SHP77 (cell line): Measurements from ENCODE around the gene ZNF260.
A peak's percentile ranks its signal among the peaks of the same experiment; 100 is the strongest.
"Not testable (repeated sequence)": the region's sequence is repeated elsewhere in the genome, so short reads cannot be mapped to it uniquely, and the experiment has no call there.

Source experiments
- DNase-seq, 2 experiments: peaks; one replicate each; lab custom pipeline; 2025; lab: John Stamatoyannopoulos, UW

The ZNF260 gene

GRCh38 chr19:36528194-36528920 lies at the start of gene ZNF260:
TSS of gene ZNF260 (minus strand) at chr19:36528271. CDS start at chr19:36515238, 13,033 bp downstream.
- DNase-seq, result peak; percentile 92 to 93

DNA sequence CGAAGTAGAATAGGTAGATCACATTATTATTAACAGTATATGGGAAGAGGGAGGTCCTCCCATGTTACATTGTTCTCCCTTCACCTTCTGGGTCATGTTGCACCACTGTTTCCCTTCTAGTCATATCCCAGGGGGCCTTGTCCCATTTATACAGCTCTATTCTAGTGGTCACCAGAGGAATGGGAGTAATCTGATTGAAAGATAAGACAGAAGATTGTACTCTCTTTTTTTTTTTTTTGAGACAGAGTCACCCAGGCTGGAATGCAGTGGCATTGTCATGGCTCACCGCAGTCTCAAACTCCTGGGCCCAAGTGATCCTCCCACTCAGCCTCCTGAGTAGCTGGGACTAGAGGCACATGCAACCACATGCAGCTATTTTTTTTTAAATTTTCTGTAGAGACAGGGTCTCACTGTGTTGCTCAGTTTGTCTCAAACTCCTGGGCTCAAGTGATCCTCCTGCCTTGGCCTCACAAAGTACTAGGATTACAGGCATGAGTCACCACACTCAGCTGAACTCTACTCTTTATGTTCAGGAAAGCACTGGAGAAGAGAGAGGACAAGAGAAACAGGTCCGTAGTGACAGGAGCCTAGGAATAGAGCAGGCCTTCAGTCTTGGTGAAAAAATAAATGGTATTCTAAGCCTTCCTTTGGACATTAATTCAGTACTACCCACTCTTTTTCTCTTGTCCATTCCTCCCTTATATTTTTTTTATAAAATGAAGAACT lies 49.4 kb upstream of the ZNF260 start:
- DNase-seq, result no peak

DNA sequence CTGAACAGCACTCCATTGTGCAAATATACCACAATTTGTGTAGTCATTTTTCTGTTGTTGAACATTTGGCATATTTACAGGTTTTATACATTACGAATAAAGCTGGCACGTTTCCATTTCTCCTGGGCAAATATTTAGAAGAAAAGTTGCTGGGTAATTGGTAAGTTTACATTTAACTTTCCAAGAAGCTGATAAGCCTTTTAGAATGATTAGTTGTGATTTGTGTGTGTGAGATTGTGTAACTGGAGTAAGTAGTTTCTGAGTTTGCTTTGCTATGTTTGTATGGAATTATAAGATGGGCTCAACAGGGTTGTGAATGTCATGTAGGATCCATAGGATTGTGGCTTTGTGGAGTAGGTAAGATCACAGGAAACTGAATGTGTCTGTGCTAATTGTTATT lies 46.7 kb upstream of the ZNF260 start:
- DNase-seq, result no peak

GRCh38 chr19:36573895-36574720 lies 46.0 kb upstream of the ZNF260 start:
- DNase-seq, result peak in 1 of 2 experiments; percentile 10

- DNase-seq, result peak; percentile 94
Observed at GRCh38 chr19:36573020-36573894, 45.2 kb upstream of the ZNF260 start, which contains the start of gene ZNF529. TSS of gene ZNF529 (minus strand) at chr19:36573292. CDS start at chr19:36572346, 946 bp downstream.

DNA sequence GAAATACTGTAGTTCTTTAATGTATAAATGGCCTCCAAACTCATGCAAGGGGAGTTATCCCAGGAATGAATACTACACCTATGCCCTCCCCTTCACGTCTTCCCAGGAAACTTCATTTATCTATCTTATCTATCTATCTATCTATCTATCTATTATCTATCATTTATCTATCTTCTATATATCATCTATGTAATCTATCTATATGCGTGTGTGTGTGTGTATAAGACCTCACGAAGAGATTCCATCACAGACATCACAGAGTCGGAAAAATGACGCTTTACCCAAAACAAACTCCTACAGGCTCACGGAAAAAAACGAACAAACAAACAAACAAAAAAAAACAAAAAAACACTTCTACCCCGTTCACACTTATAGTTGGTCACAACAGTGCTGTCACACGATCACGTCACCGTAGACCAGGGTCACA lies 44.5 kb upstream of the ZNF260 start:
- no peak for DNase-seq

GRCh38 chr19:36564391-36564790 lies 36.3 kb upstream of the ZNF260 start:
- no peak for DNase-seq

DNA sequence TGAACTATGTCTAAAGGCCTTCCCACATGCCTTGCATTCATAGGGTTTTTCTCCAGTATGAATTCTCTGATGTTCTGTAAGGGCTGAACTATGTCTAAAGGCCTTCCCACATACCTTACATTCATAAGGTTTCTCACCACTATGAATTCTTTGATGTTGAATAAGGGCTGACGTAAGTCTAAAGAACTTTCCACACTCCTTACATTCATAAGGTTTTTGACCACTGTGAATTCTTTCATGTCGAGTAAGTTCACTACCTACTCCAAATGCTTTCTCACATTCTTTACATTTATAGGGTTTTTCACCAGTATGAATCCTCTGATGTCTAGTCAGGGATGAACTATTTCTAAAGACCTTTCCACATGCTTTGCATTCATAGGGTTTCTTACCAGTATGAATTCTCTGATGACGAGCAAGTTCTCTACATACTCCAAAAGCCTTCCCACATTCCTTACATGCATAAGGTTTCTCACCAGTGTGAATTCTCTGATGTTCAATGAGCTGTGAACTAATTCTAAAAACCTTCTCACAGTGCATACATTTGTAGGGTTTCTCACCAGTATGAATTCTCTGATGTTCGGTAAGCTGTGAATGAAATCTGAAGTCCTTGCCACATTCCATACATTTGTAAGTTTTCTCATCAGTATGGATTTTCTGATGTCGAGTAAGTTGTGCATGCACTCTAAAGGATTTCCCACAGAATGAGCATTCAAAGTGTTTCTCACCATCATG lies 19.1 kb upstream of the ZNF260 start:
- no peak for DNase-seq

DNA sequence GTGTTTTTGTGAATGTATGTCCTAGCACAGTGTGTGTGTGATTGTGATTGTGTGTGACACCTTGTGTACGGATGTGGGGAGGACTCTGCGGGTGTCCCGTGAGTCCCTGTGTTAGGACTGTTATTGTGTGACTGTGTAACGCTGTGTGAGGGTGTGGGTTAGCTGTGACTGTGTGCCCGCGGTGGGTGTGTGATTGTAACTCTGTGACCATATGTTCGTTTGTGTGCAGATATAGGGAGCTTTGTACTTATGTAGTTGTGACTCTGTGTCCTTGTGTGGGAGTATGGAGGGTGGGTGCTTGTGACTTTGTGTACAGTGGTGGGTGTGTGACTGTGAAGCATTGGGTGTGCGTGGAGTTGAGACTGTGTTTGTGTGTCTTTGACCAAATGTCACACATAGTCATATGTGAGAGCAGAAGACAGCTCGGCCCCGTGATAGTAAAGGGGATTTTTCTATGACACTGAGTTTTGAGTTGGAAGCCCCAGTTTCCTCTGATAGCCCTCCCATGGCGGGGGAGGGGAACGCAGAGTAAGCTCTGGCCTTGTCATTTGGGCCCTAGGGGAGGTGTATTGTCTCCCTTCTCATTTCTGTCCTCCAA lies 949 bp upstream of the ZNF260 start:
- no peak for DNase-seq

GRCh38 chr19:36527873-36528193 lies 238 bp downstream of the ZNF260 start:
- no peak for DNase-seq

GRCh38 chr19:36527341-36527740 lies 730 bp downstream of the ZNF260 start:
- no peak for DNase-seq

DNA sequence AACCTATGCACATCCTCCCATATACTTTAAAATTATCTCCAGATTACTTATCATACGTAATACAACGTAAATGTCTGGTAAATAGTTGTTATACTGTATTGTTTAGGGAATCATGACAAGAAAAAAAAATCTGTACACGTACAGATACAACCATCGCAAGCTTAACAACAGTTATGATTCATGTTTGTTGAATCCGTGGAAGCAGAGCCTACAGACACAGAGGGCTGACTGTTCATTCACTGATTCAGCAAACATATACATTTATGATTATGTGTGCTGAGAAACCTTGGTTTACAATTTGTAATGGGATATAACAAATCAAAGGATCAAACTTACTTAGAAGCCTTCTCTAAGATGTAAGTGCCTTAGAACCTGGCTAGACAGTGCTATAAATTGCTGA lies 1.5 kb downstream of the ZNF260 start:
- no peak for DNase-seq

DNA sequence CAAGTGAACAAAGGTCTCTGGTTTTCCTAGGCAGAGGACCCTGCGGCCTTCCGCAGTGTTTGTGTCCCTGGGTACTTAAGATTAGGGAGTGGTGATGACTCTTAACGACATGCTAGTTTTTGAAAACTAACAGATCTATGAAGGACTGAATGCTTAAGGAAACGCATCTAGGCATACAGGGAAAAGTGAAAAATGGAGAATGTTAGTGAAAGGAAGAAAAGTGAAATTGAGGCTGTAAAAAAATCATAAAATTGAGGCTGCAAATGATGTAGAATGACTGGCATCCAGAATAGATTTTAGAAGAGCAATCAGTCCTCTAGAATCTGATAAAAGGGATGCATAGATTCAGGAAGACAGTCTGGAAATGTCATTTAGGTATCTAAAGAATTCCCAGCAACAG lies 3.5 kb downstream of the ZNF260 start:
- no peak for DNase-seq

DNA sequence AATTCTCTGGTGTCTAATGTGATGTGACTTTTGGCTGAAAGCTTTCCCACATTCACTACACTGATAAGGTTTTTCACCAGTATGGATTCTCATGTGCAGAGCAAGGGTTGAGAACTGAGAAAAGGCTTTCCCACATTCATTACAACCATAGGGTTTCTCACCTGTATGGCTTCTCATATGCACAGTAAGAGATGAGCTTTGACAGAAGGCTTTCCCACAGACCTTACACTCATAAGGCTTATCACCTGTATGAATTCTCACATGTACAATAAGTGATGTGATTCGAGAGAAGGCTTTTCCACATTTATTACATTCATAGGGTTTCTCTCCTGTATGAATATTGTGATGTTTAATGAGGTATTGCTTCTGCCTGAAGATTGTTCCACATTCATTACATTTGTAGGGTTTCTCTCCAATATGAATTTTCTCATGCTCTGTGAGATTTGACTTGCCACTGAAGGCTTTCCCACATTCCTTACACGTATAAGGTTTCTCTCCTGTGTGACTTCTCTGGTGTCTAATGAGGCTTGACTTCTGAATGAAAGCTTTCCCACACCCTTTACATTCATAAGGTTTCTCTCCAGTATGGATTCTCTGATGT lies 14.0 kb downstream of the ZNF260 start:
- DNase-seq, result no peak

- DNase-seq, result no peak
Observed at GRCh38 chr19:36508325-36508724, 19.7 kb downstream of the ZNF260 start.

DNA sequence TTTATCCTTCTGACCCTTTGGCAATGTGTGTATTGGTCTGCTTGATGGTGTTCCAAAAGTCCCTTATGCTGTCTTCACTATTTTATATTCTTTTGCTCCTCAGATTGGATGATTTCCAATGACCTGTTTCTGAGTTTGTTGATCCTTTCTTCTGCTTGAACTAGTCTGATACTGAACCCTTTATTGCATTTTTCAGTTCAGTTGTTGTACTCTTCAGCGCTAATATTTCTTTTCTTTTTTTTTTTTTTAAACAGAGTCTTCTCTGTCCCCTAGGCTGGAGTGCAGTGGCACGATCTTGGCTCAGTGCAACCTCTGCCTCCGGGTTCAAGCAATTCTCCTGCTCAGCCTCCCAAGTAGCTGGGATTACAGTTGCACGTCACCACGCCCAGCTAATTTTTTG lies 26.1 kb downstream of the ZNF260 start:
- DNase-seq, result no peak

DNA sequence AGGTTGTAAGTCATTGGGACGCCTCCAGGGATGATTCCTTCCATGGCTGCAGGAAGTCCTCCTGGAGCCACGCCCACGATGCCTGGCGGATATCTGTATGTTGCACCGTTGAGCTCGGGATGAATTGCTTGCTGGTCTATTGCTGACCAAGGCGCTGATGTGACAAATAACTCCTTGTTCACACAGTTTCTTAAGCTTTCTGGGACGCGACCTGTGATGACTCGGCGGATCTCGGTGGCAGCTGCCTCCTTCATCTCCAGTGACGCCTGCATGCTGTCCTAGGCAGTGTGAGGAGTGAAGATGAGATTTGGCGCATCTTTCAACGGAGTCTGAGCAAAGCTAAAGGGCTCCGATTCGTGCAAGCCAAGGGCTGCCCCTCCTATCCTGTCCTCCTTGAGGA lies 31.1 kb downstream of the ZNF260 start:
- no peak for DNase-seq

GRCh38 chr19:36492689-36493453 lies 35.2 kb downstream of the ZNF260 start:
- DNase-seq, result peak; percentile 2 to 16

GRCh38 chr19:36490846-36491245 lies 37.2 kb downstream of the ZNF260 start:
- DNase-seq, result not testable (repeated sequence)
